ENCODE results near the gene VNN1. TPM values are rescaled to one million over a fixed set of nuclear protein-coding genes. Genes with fewer than 3 reads are reported as not detected.

The VNN1 gene
- total and polyA plus RNA-seq, 7 donors: 0.06 to 0.62 (median 0.32) TPM

DNA sequence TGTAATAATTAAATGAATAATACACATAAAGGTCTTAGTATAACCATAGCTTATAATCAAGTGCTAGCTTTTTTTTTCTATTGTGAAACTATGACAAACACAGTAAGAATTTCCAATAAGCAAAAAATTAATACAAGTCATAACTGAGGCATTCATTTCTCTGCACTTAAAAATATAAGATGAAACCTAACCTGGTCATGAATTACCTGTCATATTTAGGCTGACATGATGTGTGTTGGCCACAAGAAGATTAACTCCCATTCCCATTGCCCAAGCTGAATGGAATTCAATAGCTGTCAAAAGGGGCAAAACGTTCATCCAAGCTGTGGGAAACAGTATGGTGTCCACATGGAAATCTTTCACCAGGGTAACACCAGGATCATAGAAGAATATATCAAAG is 38.4 kb upstream of the VNN1 start:
- Histone ChIP-seq H3K36me3 (ENCODE audit: insufficient read depth in 1 of 2, low read depth in 1 of 2) (no peaks in the 10 kb centered on the region), H3K4me3 (no peak overlapping the region), H3K27me3 (ENCODE audit: insufficient read depth in 3 of 3, low read length in 2 of 3) (no peaks in the 10 kb centered on the region), H3K4me1 (no peaks in the 10 kb centered on the region), H3K9me3 (no peaks in the 10 kb centered on the region), H3K27ac (no peak overlapping the region)
- TF ChIP-seq, protein P1, sequence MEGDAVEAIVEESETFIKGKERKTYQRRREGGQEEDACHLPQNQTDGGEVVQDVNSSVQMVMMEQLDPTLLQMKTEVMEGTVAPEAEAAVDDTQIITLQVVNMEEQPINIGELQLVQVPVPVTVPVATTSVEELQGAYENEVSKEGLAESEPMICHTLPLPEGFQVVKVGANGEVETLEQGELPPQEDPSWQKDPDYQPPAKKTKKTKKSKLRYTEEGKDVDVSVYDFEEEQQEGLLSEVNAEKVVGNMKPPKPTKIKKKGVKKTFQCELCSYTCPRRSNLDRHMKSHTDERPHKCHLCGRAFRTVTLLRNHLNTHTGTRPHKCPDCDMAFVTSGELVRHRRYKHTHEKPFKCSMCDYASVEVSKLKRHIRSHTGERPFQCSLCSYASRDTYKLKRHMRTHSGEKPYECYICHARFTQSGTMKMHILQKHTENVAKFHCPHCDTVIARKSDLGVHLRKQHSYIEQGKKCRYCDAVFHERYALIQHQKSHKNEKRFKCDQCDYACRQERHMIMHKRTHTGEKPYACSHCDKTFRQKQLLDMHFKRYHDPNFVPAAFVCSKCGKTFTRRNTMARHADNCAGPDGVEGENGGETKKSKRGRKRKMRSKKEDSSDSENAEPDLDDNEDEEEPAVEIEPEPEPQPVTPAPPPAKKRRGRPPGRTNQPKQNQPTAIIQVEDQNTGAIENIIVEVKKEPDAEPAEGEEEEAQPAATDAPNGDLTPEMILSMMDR (IDR thresholded peaks at IDR 0.05): no peak
- 41 to 67% (median 43%) methylated on average over 1 of the region's 1 CpG for WGBS, 3 donors
- intact Hi-C loops (cut with DNase I): no loop called here
- DNase-seq (no peak), ATAC-seq (no peak)

DNA sequence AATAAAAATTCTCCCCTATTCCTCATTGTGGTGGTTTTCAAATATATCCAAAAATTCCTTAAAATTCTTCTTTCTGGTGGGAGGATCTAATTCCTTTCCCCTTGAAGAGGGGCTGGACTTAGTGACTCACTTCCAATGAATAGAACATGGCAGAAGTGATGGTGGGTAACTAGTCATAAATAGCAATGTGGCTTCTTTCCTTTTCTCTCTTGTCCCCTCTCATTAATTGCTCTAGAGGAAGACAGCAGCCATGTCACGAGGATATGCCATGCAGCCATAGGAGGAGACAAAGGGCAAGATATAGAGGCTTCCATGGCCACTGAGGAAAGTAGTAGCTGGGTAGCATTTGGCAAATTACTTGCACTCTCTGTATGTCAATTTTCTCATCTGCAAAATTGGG is 38.0 kb upstream of the VNN1 start:
- Histone ChIP-seq H3K4me3 (no peak overlapping the region), H3K9me3 (no peaks in the 10 kb centered on the region), H3K27me3 (ENCODE audit: insufficient read depth in 3 of 3, low read length in 2 of 3) (no peaks in the 10 kb centered on the region), H3K36me3 (ENCODE audit: insufficient read depth in 1 of 2, low read depth in 1 of 2) (no peaks in the 10 kb centered on the region), H3K27ac (no peak overlapping the region), H3K4me1 (no peaks in the 10 kb centered on the region)
- DNase-seq: no peak
- intact Hi-C loops (cut with DNase I): no loop called here
- no peak for ATAC-seq
- TF ChIP-seq, protein P1 (IDR thresholded peaks at IDR 0.05): no peak
- WGBS, 3 donors: 53 to 86% (median 69%) methylated on average over 1 of the region's 1 CpG

DNA sequence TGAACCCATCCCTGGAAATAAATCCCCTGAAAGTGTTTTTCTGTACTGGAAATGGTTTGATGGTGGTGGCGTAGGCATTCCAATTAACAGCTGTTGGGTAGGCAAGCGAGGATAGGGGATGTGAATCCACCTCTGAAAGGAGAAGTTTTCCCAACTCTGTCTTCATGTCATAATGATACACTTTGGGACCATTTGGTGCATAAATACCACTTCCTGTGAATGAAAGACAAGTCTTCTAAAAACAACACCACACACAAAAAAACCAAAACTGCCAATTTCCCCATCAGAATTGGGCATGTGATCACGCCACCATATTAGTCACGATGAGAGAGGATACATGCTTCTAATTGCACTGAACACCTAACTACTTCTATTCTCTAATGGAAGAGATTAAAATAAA is 37.5 kb upstream of the VNN1 start:
- TF ChIP-seq, protein P1 (IDR thresholded peaks at IDR 0.05): no peak
- WGBS, 3 donors: 73 to 82% (median 76%) methylated on average over 4 of the region's 4 CpGs
- ATAC-seq (no peak), DNase-seq (no peak)
- H3K27me3 ChIP-seq (ENCODE audit: insufficient read depth in 3 of 3, low read length in 2 of 3): no peaks in the 10 kb centered on the region
- no peaks in the 10 kb centered on the region for H3K4me1 ChIP-seq
- no peak overlapping the region for H3K4me3 ChIP-seq
- H3K9me3 ChIP-seq: no peaks in the 10 kb centered on the region
- intact Hi-C loops (cut with DNase I): no loop called here
- no peaks in the 10 kb centered on the region for H3K36me3 ChIP-seq (ENCODE audit: insufficient read depth in 1 of 2, low read depth in 1 of 2)
- no peak overlapping the region for H3K27ac ChIP-seq

DNA sequence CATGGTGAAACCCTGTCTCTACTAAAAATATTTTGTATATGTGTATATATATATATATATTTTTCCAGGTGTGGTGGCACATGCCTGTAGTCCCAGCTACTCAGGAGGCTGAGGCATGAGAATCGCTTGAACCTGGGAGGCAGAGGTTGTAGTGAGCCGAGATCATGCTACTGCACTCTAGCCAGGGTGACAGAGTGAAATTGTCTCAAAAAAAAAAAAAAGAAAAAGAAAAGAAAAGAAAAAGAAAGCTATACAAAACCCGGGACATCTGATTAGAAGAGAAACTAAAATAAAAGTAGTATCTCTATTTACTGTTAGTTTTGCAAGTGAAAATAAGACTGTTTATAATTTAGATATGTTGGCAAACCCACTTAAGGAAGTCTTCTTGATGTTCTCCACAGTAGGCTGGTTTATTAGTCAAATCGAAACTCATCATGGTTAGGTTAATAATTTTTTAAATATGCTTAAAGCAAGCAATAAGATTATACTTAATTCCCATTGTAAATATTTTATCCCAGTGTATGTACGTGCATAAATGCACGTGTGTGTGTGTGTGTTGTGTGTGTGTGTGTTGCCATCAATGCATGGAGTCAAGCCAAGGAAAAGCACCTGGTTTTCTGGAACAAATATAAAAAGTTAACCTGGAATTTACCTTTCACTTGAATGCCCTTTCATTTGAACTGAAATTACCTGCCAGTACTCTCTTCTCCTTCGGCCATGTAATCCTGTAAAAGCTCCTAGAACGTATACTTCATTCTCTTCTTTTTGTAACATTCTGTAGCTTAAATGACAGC is 36.8 kb upstream of the VNN1 start:
- DNase-seq (no peak), ATAC-seq (no peak)
- Histone ChIP-seq H3K9me3 (no peaks in the 10 kb centered on the region), H3K36me3 (ENCODE audit: insufficient read depth in 1 of 2, low read depth in 1 of 2) (no peaks in the 10 kb centered on the region), H3K27me3 (ENCODE audit: insufficient read depth in 3 of 3, low read length in 2 of 3) (no peaks in the 10 kb centered on the region), H3K4me1 (no peaks in the 10 kb centered on the region), H3K4me3 (no peak overlapping the region), H3K27ac (no peak overlapping the region)
- intact Hi-C loops (cut with DNase I): no loop called here
- TF ChIP-seq, protein P1 (IDR thresholded peaks at IDR 0.05): no peak
- 74 to 81% (median 78%) methylated on average over 8 of the region's 8 CpGs for WGBS, 3 donors

DNA sequence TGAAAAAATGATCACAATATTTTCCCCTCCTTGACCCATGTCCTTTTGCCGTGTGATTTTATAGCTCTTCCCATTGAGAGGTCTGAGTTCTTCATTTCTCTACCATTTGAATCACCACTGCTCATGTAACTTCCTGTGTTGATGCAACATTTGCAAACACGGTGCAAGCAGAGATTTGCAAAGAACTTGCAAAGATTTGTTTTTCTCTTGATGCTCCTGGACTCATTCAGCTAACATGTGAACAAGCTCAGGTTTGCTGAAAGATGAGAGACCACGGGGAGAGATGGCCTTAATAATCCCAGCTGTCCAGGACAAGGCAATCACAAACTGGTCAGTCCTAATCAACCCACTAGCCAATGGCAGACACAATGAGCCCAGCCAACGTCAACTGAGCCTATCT is 35.3 kb upstream of the VNN1 start:
- Histone ChIP-seq H3K27ac (no peak overlapping the region), H3K4me1 (no peaks in the 10 kb centered on the region), H3K27me3 (ENCODE audit: insufficient read depth in 3 of 3, low read length in 2 of 3) (no peaks in the 10 kb centered on the region), H3K9me3 (no peaks in the 10 kb centered on the region), H3K36me3 (ENCODE audit: insufficient read depth in 1 of 2, low read depth in 1 of 2) (no peaks in the 10 kb centered on the region), H3K4me3 (no peak overlapping the region)
- TF ChIP-seq, protein P1 (IDR thresholded peaks at IDR 0.05): no peak
- intact Hi-C loops (cut with DNase I): no loop called here
- ATAC-seq (no peak), DNase-seq (no peak)
- WGBS, 3 donors: 61 to 68% (median 66%) methylated on average over 4 of the region's 4 CpGs
